Measurements from ENCODE around the gene USP10. TPM values are rescaled to one million over a fixed set of nuclear protein-coding genes. Genes with fewer than 3 reads are reported as not detected.

The USP10 gene
- polyA plus RNA-seq, 2 of the 4 experiments (the other 2 are of a cell fraction): 61.5 to 93.5 TPM

DNA sequence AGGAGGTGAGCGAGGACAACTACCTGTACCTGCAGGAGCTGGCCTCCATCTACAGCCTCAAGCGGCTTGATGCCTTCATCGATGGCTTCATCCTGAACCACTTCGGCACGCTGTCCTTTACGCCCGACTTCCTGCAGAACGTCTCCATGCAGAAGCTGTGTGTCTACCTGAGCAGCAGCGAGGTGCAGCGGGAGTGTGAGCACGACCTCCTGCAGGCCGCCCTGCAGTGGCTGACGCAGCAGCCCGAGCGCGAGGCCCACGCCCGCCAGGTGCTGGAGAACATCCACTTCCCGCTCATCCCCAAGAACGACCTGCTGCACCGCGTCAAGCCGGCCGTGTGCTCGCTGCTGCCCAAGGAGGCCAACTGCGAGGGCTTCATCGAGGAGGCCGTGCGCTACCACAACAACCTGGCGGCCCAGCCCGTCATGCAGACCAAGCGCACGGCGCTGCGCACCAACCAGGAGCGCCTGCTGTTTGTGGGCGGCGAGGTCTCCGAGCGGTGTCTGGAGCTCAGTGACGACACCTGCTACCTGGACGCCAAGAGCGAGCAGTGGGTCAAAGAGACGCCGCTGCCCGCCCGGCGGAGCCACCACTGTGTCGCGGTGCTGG is 42.5 kb upstream of the USP10 start:
- TF ChIP-seq SREBF2 (IDR thresholded peaks at IDR 0.05): no peak
- TF ChIP-seq, protein P1, sequence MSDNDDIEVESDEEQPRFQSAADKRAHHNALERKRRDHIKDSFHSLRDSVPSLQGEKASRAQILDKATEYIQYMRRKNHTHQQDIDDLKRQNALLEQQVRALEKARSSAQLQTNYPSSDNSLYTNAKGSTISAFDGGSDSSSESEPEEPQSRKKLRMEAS (IDR thresholded peaks at IDR 0.05): no peak
- Histone ChIP-seq H3K4me3 (no peak overlapping the region), H3K4me1 (no peaks in the 10 kb centered on the region), H3K4me2 (no peak overlapping the region), H3K27ac (no peak overlapping the region), H3K9me3 (no peaks in the 10 kb centered on the region)
- WGBS (ENCODE audit: missing lambda C conversion rate): 94% methylated on average over 28 of the region's 50 CpGs
- no peak for ATAC-seq
- no peak for DNase-seq (ENCODE audit: low read depth in 1 of 2, low spot score in 1 of 2)
- ChIA-PET POLR2A (no interaction called here), CTCF (interaction anchor here (1.0 to 3.1 kb wide), 6 partner anchors 8 to 81 kb away, joined by 3 to 20 read pairs (median 4); no protein-coding TSS in a partner anchor)
- FAIRE-seq: no peak

DNA sequence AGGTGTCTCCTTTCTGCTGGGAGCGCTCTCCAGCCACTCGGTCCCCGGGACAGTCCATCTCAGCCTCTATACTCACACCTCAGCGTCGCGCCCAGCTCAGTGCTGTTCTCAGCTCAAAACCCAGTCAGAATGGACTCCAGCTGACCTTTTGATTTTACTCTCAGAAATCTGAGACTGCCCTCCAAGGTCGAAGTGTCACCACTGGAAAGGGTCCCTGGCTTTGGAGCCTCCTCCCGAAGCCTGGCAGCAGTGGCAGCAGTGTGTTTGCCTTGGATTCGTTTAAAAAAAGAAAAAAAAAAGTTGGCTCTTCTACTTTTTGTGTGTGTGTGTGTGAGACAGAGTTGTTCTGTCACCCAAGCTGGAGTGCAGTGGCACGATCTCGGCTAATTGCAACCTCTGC is 41.1 kb upstream of the USP10 start:
- CTCF ChIA-PET: interaction anchor here (1.4 to 3.1 kb wide), 4 partner anchors 14 to 80 kb away, joined by 3 to 20 read pairs (median 9); no protein-coding TSS in a partner anchor
- FAIRE-seq (no peak), DNase-seq (ENCODE audit: low read depth in 1 of 2, low spot score in 1 of 2) (no peak), ATAC-seq (no peak)
- TF ChIP-seq TP53 (CRISPR knock-in tag; IDR thresholded peaks at IDR 0.05) (no peak), TFCP2L1 (CRISPR knock-in tag; IDR thresholded peaks at IDR 0.05) (no peak), ZNF302 (CRISPR knock-in tag; IDR thresholded peaks at IDR 0.05) (no peak), ZFP36 (IDR thresholded peaks at IDR 0.05; ENCODE audit: borderline replicate concordance, partially characterized antibody) (no peak), FOSL2 (IDR thresholded peaks at IDR 0.05) (no peak), FOSL2 (CRISPR knock-in tag; IDR thresholded peaks at IDR 0.05) (no peak), HOXA7 (CRISPR knock-in tag; IDR thresholded peaks at IDR 0.05) (no peak), EHF (CRISPR knock-in tag; IDR thresholded peaks at IDR 0.05) (no peak)
- TF ChIP-seq, protein P2, sequence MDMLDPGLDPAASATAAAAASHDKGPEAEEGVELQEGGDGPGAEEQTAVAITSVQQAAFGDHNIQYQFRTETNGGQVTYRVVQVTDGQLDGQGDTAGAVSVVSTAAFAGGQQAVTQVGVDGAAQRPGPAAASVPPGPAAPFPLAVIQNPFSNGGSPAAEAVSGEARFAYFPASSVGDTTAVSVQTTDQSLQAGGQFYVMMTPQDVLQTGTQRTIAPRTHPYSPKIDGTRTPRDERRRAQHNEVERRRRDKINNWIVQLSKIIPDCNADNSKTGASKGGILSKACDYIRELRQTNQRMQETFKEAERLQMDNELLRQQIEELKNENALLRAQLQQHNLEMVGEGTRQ (IDR thresholded peaks at IDR 0.05): no peak
- WGBS (ENCODE audit: missing lambda C conversion rate): 89% methylated on average over 11 of the region's 11 CpGs
- Histone ChIP-seq H3K4me3 (no peak overlapping the region), H3K9me3 (no peaks in the 10 kb centered on the region), H3K4me2 (no peak overlapping the region), H3K4me1 (no peaks in the 10 kb centered on the region), H3K27ac (no peak overlapping the region)
- POLR2A ChIA-PET: no interaction called here

DNA sequence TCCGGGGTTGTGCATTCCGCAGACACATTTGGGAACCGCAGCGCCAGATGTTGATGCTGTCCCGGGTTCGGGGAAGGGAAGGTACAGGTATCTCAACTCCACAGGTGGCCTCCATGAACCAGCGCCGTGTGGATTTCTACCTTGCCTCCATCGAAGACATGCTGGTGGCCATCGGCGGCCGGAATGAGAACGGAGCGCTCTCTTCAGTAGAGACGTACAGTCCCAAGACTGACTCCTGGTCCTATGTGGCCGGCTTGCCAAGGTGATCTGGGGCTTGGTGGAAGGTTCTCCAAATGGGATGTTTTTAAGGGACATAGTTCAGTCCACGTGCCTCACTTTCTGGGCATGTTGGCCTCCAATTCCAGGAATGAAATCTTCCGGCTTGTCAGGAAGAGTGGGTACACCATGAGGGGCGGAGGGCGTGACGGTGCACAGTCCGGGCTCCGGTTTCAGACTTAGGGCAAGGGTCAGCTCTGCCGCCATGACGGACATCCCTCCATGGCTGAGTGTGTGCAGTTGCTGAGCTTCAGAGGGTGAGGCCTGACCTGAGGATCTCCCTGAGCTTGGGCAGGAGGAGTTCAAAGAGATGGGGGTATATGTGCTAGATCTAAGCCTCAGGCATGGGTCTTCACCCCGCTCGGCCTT is 40.0 kb upstream of the USP10 start:
- POLR2A ChIA-PET: no interaction called here
- TF ChIP-seq PHF8 (IDR thresholded peaks at IDR 0.05; ENCODE audit: borderline replicate concordance, low read depth) (no peak), ESRRA (IDR thresholded peaks at IDR 0.05; ENCODE audit: borderline replicate concordance, low read length) (no peak), CHD4 (IDR thresholded peaks at IDR 0.05; ENCODE audit: borderline replicate concordance) (no peak), ZSCAN20 (CRISPR knock-in tag; IDR thresholded peaks at IDR 0.05) (no peak), HOXA7 (CRISPR knock-in tag; IDR thresholded peaks at IDR 0.05) (no peak), TFCP2L1 (CRISPR knock-in tag; IDR thresholded peaks at IDR 0.05) (no peak)
- TF ChIP-seq, protein P3, sequence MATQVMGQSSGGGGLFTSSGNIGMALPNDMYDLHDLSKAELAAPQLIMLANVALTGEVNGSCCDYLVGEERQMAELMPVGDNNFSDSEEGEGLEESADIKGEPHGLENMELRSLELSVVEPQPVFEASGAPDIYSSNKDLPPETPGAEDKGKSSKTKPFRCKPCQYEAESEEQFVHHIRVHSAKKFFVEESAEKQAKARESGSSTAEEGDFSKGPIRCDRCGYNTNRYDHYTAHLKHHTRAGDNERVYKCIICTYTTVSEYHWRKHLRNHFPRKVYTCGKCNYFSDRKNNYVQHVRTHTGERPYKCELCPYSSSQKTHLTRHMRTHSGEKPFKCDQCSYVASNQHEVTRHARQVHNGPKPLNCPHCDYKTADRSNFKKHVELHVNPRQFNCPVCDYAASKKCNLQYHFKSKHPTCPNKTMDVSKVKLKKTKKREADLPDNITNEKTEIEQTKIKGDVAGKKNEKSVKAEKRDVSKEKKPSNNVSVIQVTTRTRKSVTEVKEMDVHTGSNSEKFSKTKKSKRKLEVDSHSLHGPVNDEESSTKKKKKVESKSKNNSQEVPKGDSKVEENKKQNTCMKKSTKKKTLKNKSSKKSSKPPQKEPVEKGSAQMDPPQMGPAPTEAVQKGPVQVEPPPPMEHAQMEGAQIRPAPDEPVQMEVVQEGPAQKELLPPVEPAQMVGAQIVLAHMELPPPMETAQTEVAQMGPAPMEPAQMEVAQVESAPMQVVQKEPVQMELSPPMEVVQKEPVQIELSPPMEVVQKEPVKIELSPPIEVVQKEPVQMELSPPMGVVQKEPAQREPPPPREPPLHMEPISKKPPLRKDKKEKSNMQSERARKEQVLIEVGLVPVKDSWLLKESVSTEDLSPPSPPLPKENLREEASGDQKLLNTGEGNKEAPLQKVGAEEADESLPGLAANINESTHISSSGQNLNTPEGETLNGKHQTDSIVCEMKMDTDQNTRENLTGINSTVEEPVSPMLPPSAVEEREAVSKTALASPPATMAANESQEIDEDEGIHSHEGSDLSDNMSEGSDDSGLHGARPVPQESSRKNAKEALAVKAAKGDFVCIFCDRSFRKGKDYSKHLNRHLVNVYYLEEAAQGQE (IDR thresholded peaks at IDR 0.05): no peak
- TF ChIP-seq, protein P4, sequence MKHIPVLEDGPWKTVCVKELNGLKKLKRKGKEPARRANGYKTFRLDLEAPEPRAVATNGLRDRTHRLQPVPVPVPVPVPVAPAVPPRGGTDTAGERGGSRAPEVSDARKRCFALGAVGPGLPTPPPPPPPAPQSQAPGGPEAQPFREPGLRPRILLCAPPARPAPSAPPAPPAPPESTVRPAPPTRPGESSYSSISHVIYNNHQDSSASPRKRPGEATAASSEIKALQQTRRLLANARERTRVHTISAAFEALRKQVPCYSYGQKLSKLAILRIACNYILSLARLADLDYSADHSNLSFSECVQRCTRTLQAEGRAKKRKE (CRISPR knock-in tag; IDR thresholded peaks at IDR 0.05; ENCODE audit: low read depth): no peak
- no peak overlapping the region for H3K4me3 ChIP-seq
- 95% methylated on average over 24 of the region's 27 CpGs for WGBS (ENCODE audit: missing lambda C conversion rate)
- CTCF ChIA-PET: interaction anchor here (1.0 to 5.2 kb wide), 3 partner anchors 13 to 95 kb away, joined by 3 to 62 read pairs (median 3); no protein-coding TSS in a partner anchor
- no peak overlapping the region for H3K4me2 ChIP-seq
- no peak overlapping the region for H3K27ac ChIP-seq
- ATAC-seq (no peak), DNase-seq (ENCODE audit: low read depth in 1 of 2, low spot score in 1 of 2) (no peak), FAIRE-seq (no peak)
- H3K9me3 ChIP-seq: no peaks in the 10 kb centered on the region
- H3K4me1 ChIP-seq: no peaks in the 10 kb centered on the region

Measured in A549 (cell line).